HG02885 (cell line): Measurements from ENCODE around the gene ALPI.
"Not testable (repeated sequence)": the region's sequence is repeated elsewhere in the genome, so short reads cannot be mapped to it uniquely, and the experiment has no call there.

ENCODE experiments used
- ATAC-seq: cut with Tn5 transposase; IDR thresholded peaks from one replicate; pipeline ENCODE4 v1.9.1; 2021; ENCODE audit warnings: mild to moderate bottlenecking; ENCODE audit not compliant: unreplicated experiment, poor library complexity

ALPI gene

DNA sequence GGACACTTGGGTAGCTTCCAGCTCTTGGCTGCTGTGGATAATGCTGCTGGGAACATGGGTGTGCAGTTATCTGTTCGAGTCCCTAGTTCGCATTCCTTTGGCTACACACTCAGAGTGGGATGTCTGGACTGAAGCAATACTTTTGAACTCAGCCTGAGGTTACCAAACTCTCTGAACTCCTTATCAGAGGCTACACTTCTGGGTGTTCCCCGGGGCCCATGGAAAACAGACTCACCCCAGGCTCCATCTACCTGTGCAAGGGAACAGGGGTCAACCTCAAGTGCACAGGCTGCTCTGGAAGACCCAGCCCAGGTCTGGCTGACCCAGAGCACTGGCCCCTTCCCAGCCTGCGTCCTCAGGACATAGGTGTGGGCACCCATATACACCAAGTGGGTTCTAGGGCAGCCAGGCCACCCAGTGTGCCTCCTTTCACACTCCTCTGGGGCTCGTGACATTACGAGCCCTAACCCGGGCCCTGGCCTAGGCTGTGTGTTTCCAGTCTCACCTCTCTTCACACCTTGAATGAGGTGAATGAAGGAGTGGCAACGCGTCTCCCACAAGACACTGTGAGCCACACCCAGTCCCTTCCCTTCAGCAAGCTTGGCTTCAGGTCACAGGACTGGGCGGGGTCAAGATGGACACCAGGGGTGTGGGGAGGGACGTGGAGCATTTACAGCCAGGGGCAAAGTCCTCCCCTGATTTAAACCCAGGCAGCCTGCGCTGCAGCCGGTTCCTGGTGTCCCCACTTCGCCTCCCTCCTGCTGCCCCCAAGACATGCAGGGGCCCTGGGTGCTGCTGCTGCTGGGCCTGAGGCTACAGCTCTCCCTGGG, at the start of gene ALPI:
Gene ALPI, plus strand, starts transcription at position 728 of the 830 bp plus-strand sequence. Its CDS starts 47 bp downstream, at position 775.
- no peak for ATAC-seq

DNA sequence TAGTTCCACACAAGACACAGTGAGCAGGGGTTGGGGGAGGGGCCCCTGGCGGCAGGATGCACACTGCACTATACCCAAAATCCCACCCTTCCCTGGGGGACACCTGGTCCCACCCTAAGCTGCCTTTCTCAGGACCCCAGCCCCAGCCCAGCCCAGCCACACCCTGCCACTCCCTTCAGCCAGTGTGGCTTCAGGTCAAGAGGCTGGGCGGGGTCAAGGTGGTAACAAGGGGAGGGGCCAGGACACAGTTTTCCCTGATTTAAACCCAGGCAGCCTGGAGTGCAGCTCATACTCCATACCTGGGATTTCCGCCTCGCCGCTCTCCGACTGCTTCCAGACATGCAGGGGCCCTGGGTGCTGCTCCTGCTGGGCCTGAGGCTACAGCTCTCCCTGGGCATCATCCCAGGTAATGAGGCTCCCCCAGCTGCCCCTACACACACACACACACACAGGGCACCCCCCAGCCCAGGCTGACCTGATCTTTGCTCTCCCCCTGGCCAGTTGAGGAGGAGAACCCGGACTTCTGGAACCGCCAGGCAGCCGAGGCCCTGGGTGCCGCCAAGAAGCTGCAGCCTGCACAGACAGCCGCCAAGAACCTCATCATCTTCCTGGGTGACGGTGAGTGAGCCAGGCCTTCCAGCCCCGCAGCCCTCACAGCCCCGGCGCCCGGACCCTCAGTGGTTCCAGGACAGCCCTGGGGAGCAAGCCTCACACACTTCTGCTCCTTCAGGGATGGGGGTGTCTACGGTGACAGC, 49.2 kb upstream of the ALPI start, which contains the start of gene ALPG:
Gene ALPG, plus strand, starts transcription at position 289 of the 755 bp plus-strand sequence. Its CDS starts 51 bp downstream, at position 340.
- ATAC-seq, result no peak

DNA sequence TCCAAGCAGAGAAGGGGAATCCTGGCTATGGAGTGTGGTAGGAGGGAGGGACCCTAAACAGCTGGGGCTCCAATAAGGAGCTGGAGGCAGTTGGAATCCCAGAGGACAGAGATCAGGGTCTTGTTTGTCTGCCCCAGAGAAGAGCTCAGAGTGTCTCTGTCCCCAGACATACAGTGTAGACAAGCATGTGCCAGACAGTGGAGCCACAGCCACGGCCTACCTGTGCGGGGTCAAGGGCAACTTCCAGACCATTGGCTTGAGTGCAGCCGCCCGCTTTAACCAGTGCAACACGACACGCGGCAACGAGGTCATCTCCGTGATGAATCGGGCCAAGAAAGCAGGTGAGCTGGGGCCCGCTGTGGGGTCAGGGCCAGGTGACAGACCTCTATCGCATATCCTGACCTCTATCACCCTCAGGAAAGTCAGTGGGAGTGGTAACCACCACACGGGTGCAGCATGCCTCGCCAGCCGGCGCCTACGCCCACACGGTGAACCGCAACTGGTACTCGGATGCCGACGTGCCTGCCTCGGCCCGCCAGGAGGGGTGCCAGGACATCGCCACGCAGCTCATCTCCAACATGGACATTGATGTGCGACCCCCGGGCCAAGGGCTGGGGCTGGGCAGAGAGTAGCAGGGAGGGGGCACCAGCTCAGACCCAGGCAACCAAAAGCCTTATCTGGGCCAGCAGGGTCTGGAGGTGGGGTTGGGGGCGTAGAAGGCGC, 48.4 kb upstream of the ALPI start:
- ATAC-seq, result not testable (repeated sequence)

DNA sequence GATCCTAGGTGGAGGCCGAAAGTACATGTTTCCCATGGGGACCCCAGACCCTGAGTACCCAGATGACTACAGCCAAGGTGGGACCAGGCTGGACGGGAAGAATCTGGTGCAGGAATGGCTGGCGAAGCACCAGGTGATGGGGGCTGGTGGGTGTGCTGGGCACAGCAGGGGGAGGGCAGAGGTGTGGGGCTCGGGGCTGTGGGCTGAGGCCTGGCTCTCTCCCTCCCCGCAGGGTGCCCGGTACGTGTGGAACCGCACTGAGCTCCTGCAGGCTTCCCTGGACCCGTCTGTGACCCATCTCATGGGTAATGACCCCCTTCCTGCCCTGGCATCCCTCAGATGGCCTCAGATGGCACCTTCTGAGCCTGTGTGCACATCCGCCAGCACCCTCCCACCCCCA, 47.7 kb upstream of the ALPI start:
- ATAC-seq, result not testable (repeated sequence)

DNA sequence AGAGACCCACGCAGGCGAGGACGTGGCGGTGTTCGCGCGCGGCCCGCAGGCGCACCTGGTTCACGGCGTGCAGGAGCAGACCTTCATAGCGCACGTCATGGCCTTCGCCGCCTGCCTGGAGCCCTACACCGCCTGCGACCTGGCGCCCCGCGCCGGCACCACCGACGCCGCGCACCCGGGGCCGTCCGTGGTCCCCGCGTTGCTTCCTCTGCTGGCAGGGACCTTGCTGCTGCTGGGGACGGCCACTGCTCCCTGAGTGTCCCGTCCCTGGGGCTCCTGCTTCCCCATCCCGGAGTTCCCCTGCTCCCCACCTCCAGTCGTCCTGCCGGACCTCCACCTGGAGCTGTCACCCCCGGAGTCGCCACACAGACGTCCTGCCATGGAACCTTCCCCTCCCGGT, 46.3 kb upstream of the ALPI start:
- not testable (repeated sequence) for ATAC-seq

DNA sequence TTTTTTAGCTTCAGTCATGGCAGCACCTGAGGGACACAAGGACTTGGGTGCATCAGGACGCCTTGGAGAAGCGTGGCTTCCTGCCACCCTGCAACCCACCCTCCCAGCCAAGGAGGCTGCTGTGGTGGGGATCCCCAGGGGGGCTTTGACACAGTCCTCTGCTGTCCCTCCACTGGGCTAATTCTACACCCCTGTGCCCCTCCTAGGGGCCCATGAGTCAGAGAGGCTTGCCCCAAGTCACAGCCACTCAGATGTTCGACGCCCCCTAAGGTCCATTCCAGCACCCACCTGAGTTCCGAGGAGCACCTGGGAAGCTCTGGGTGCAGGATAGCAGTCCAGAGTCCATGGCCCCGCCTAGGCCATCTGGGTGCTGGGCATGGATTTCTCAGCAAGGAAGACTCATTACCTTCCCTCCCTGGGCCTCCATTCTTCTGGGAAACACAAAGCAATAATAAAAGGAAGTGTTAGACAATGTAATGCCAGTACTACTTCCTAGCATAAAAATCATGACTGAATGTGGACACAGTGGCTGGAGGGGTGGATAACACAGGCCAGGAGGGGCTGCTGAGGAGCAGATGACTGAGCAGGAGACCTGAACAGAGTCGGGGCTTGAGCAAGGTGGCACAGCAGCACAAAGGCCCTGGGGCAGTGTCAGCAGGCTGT, 45.6 kb upstream of the ALPI start:
- ATAC-seq, result no peak

DNA sequence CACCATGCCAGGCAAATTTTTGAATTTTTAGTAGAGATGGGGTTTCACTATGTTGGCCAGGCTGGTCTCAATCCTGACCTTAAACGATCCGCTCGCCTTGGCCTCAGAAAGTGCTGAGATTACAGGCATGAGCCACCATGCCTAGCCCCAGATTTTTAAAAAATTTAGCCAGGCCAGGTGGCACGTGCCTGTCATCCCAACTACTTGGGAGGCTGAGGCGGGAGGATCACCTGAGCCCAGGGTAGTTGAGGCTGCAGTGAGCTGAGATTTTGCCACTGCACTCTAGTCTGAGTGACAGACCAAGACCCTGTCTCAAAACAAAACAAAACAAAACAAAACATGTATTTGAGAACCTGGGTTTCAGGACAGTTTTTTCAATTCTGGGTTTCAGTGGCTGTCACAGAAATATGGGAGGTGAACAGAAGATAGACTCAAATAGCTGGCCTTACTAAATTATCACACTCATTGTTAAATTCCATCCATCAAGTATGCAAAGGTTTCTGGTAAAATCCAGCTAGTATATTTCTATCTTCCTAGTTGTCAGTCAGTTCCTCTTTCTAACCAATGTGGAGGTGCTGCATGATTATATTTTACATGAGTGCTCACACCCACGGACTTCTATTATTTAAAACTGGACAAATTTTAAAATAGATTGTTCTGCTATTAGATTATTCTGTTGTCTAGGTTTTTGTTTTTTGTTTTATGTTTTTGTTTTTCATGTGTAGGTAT, 43.9 kb upstream of the ALPI start:
- no peak for ATAC-seq

DNA sequence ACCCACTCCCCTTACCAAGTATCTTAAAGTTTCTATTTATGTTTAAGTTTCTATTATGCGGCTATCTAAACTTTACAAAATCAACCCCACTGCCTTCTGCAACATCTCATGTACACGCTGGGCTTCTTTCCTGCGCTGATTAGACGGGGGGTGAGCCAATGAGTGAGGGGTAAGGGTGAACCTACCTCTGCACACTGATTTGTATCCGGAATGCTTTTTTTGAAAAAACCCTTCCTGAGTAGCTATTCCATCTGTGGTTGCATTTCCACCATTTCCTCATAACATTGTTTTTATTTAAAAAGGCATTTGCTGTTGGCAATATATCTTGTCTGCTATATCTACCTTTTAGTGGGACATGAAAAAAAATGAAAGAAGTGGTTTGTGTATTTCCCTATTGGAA, 43.0 kb upstream of the ALPI start:
- no peak for ATAC-seq

DNA sequence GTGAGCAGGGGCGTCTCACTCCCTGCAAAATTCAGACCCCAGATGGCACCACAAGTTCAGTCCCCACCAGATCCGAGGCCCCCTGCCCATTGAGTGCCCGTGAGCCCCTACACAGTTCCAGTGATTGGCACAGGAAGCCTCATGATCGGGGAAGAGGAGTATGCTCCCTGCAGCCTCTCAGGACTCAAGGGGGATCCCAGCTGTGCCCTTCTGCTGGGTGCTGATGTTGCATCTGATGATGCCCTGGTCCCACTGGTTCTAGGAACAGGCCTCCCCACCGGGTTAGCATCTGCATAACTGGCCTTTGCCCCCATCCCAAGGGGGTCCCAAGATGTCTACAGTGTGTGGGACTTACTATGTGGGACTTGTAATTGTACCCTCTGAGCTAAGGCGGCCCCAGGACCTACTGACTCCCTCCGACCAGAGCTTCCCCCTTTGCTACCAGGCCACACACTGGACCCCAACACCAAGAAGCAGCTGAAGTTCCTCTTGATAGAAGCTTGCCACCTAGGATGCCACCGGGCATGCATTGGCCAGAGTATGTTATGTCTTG, 40.7 kb upstream of the ALPI start:
- no peak for ATAC-seq

DNA sequence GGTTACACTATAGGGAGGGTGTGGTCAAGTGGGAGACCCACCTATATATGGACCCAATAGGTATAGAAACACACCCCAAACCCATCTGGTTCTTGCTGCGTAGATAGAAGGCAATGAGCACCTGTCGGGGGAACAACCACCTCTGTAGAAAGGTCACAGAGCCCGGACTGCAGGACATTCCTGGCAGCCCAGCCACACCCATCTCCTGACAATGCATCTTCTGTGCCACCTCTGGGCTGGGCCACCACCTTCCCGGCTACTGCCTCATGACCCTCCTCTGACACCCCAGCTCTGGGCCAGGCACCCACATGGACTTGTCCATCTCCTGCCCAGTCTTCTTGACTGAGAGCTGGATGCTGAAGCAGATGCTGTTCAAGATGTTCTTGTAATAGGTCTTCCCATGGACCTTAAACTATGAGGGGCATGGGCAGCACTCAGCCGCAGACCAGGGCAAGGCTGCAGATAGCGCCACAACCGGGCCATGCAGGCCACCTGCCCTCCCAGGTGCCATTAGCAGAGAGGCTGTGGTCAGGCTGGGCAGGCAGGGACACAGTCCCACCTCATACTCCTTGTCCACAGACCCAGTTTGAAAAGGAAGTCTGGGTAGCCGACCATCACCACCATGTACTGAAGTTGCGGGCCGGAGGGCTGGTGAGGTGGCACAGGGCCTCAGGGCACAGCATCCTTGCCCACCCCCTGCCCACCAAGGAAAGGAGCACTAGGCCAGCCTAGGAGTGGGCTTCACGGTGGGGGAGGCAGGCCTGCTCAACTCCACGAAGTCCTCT, 40.0 kb upstream of the ALPI start:
- no peak for ATAC-seq

DNA sequence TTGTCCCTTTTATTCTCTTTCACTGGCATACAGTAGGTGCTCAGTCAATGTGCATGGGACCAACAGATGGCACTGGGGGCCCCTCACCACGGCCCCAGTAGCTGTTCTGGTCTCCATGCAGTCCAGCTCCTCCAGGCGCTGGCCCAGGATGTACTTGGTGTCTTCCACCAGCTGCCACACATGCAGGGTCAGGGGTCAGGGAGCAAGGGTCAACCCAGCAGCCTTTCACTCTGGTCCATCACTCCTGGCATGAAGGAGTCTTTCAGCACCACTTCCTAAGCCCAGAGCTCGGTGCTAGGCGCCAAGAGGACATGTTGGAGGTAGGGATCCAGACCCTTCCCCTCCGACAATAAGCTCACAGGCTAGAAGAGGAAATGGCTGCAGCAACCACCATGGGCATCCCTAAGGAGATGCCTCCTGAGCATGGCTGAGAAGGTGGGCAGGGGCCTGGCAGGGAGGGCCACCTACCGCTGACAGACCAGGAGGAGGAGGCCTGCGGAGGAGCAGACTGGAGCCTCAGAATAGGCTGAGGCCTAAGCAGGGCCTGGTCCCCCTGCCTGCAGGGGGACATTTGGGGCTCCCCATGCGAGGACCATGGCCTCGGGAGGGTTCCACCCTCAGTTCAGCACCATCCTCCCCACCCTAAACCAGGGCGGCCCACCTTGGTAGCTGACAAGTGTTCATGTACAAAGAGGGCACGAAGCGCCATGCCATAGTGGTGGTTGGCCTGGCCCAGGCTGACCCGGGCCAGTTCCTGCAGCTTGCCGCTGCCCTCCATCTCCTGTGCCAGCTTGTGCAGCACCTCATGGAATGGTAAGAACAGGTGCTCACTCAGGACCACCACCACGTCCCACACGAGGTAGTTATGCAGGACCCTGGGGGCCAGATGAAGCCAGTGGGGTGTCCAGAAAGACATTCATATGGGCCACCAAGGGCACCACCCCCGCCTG, 39.2 kb upstream of the ALPI start:
- ATAC-seq, result no peak

DNA sequence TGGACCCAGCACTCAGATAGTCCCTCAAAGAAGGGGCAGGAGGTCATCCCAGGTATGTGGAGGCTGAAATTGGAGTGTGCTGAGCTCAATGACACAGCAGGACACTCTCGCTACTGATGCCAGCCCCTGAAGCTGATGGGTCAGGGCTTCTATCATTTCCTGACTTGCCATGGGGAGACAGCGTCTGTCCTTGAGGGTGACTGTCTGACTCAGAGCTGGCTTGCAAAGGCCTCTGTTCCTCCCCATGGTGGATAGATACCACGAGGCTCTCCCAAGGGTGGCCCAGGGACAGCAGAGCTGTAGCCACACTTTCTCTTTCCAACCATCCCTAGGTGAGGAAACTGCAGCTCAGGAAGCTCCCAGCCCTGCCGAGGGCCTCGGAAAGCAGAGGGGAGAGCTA, 38.5 kb upstream of the ALPI start:
- ATAC-seq, result no peak

DNA sequence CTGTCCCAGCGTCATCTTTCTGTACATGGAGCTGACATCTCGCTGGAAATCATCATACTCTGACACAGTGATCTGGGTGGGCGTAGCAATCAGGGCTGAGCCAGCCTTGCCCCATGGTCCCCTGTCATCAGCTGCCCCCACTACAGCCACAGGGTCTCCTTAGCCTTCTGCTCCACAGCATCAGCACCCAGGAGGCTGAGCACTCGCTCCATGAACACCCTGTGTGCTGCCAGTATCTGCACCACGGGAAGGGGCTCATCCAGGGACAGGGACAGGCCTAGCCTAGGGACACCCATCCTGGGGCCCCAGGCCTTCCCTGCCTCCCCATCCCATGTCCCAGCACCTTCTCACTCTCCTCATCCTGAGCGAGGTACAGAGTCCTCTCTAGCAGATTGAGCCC, 37.9 kb upstream of the ALPI start:
- no peak for ATAC-seq

DNA sequence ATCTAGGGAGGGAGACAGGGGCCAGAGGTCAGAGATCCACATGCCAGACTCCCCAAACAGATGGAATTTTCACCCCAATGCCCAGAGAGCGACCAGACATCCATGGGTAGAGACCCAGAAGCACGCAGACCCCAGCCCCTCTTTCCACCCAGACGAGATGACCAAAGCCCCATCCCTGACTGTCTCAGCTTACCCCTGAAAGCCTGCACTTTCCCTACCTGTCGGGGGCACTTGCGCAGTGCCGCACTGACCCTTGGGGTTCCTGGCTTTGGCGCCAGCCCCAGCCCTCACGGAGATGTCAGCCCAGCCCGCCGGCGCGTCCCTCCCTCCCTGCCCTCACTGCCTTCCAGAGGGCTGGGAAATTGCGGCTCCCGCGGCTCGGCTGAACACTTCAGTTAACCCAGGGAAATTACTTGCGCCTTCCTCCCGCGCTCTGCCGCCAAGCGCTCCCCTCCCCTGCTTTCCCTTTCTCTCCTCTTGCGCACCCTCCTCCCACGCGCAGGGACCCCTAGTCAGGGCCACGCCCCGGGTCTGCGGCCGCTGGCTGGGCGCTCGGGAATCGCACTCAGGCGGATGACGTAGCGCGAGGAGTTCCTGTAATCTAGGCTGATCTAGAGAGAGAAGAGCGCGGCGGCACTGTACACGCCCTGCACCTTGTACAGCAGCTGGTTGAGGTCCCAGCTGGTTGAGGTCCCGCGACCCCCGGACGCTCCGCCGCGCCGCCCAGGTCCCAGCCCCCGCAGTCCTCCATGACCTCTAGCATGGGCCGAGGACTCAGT, 37.3 kb upstream of the ALPI start:
- ATAC-seq, result no peak

DNA sequence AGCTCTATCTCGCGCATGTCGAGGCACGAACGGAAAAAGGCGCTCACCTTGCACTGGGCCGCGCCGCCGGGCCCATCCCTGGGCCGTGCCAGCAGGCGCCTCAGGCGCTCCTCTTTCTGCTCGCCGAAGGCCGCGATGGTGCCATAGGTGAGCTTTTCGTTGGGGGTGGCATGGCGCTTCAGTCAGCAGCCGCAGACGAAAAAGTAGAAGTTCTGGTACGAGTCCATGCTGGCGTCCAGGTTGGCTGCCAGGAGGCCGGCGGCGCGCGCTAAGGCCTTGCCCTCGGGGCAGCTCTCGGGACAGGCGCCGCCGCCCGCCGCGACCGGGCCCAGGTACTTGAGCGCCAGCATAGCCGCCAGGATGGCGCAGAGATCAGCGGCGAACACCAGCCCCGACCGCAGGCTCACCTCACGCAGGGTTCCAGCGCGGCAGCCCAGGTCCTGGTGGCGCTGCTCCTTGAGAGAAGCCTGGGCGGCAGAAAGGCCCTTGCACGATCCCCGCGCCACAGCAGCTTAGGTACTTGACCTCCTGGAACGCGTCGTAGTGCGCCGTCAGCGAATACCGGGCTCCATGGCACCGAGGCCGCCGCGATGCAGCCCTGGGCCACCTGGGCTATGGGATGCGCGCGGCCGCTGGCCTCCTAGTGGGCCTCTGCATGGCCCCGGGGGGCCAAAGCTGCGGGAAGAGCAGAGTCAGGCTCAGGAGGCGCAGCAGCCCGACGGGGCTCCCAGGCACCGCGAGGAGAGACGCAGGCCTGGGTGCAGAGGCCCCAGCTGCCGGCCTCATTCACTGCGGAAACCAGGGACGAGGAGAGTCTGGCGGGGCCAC, 36.5 kb upstream of the ALPI start:
- ATAC-seq, result no peak

DNA sequence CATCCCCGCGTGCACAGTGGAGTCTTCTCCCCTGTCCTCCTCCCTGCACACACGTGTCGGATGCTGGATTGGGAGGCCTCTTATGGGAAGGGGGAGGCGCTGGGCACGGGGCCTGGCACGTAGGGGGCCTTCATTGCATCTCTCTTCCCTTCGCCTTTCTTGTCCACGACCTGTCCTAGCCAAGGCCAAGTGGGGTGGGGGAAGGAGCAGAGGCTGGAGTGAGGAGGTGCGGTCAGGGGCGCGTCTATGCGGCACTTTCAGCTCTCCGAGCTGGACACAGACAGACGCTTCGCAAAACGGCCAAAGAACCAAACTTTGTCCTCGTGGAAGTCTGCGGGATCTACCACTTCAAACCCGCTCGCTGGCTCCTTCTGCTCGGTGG, 35.9 kb upstream of the ALPI start:
- no peak for ATAC-seq
